Lung (tissue), 12 donors: Measurements from ENCODE around the gene KCNH4. TPM values are rescaled to one million over a fixed set of nuclear protein-coding genes. Genes with fewer than 3 reads are reported as not detected.

Experiments used
- ATAC-seq: fragments of 200-7000 bp; cut with Tn5 transposase; one replicate; pipeline ENCODE4 v1.9.1; 2020; ENCODE audit warnings: moderate number of reproducible peaks; ENCODE audit not compliant: insufficient read depth, low FRiP score
- DNase-seq, 3 donors: peaks; one replicate each; pipeline ENCODE4 v3.0.0-alpha.2; 2013 to 2017
- H3K27ac ChIP-seq, 2 donors: one replicate each; pipeline ENCODE4 v1.5.1; 2013; ENCODE audit warnings: mild to moderate bottlenecking in 2 of 2, moderate library complexity in 2 of 2, control low read depth in 1 of 2, inconsistent platforms in 1 of 2, low read depth in 1 of 2, low read length in 1 of 2
- H3K27me3 ChIP-seq, 3 donors: one replicate each; pipeline ENCODE4 v1.5.1; 2013; ENCODE audit warnings: low read length in 2 of 3; ENCODE audit not compliant: control insufficient read depth in 3 of 3, insufficient read depth in 3 of 3
- H3K36me3 ChIP-seq, 4 donors: one replicate each; pipeline ENCODE4 v1.5.1; 2013; ENCODE audit warnings: low read length in 4 of 4, mild to moderate bottlenecking in 1 of 4, moderate library complexity in 1 of 4; ENCODE audit not compliant: control insufficient read depth in 4 of 4, insufficient read depth in 4 of 4
- H3K4me1 ChIP-seq, 5 donors: one replicate each; pipeline ENCODE4 v1.5.1; 2013; ENCODE audit warnings: low read length in 5 of 5, mild to moderate bottlenecking in 2 of 5, moderate library complexity in 1 of 5; ENCODE audit not compliant: control insufficient read depth in 5 of 5, insufficient read depth in 5 of 5
- H3K4me3 ChIP-seq: one replicate; pipeline ENCODE4 v1.5.1; 2013; ENCODE audit warnings: mild to moderate bottlenecking, control low read depth, moderate library complexity
- H3K9ac ChIP-seq, 2 donors: one replicate each; pipeline ENCODE4 v1.5.1; 2013; ENCODE audit warnings: low read length in 2 of 2, control low read depth in 1 of 2; ENCODE audit not compliant: insufficient read depth in 1 of 2
- H3K9me3 ChIP-seq, 4 donors: one replicate each; pipeline ENCODE4 v1.5.1; 2013; ENCODE audit warnings: low read length in 3 of 4, mild to moderate bottlenecking in 1 of 4, moderate library complexity in 1 of 4; ENCODE audit not compliant: control insufficient read depth in 4 of 4, insufficient read depth in 3 of 4
- WGBS, 2 donors: extraction: QIAGEN DNeasy Blood & Tissue Kit; methylation state at CpG; one replicate each; pipeline ENCODE4 v1.1.7; 2013; 5-methylcytosine and 5-hydroxymethylcytosine counted together
- polyA plus RNA-seq, 2 donors: library from polyadenylated mRNA; stranded (reverse); fragments of 200-250 nt; gene quantifications; one replicate each; pipeline ENCODE4 v1.2.1, GENCODE V29; 2013
- total RNA-seq, 2 donors: library from RNA; depleted of rRNA in 1 of 2; stranded (reverse); fragments of >200 nt in 1 of 2; gene quantifications; one replicate each; pipeline ENCODE4 v1.2.1, GENCODE V29; 2014 to 2021
- TF ChIP-seq, protein P1 (sequence below): IDR thresholded peaks from 2 replicates; pipeline ENCODE4 v1.5.1; 2012; ENCODE audit warnings: mild to moderate bottlenecking; ENCODE audit errors: control extremely low read depth, extremely low read depth
- donor health status: control.
- donor health status: control.
- donor health status: Bipolar disorder and iron deficiency.
- donor health status: healthy.
- donor health status: DM: yes; HTN: yes; CAD: no.

KCNH4 gene
- total and polyA plus RNA-seq, 4 donors, result 0.04 to 0.57 (median 0.21) TPM

DNA sequence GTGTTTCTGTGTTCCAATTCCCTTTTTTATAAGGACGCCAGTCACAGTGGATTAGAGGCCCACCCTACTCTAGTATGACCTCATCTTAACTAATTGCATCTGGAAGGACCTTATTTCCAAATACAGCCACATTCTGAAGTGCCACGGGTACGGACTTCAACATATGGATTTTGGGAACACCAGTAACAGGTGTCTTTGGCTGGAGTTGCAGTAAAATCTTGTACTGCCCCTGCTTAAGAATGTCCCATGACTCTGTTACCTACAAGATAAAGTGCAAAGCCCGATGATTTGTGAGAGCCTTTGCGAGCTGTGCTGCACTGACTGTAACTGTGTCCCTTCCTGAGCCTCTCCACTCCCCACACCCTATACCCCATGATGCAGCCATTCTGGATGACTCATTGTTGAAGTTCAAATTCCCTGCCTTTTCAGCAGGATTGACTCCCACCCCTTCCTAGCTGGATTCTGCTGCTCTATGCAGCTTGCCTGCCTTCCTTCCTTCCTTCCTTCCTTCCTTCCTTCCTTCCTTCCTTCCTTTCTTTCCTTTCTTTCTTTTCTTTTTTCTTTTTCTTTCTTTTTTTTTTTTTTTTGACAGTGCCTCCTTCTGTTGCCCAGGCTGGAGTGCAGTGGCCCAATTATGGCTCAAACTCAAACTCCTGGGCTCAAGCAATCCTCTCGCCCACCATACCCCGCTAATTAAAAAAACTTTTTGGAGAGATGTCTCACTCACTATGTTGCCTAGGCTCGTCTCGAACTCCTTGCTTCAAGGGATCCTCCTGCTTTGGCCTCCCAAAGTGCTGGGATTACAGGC lies 2.2 kb upstream of the KCNH4 start:
- Histone ChIP-seq H3K27me3 (peaks cover 0 to 38% (median 30%) of the 10 kb centered on the region in 3 donors), H3K27ac (peak overlapping the region in 1 of 2 donors; percentile 57), H3K9me3 (no peaks in the 10 kb centered on the region), H3K9ac (no peak overlapping the region), H3K36me3 (no peaks in the 10 kb centered on the region), H3K4me3 (no peak overlapping the region), H3K4me1 (peaks cover 0 to 27% (median 3%) of the 10 kb centered on the region in 5 donors)
- DNase-seq (no peak), ATAC-seq (no peak)
- TF ChIP-seq, protein P1, sequence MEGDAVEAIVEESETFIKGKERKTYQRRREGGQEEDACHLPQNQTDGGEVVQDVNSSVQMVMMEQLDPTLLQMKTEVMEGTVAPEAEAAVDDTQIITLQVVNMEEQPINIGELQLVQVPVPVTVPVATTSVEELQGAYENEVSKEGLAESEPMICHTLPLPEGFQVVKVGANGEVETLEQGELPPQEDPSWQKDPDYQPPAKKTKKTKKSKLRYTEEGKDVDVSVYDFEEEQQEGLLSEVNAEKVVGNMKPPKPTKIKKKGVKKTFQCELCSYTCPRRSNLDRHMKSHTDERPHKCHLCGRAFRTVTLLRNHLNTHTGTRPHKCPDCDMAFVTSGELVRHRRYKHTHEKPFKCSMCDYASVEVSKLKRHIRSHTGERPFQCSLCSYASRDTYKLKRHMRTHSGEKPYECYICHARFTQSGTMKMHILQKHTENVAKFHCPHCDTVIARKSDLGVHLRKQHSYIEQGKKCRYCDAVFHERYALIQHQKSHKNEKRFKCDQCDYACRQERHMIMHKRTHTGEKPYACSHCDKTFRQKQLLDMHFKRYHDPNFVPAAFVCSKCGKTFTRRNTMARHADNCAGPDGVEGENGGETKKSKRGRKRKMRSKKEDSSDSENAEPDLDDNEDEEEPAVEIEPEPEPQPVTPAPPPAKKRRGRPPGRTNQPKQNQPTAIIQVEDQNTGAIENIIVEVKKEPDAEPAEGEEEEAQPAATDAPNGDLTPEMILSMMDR, result no peak
- WGBS, 2 donors, result 70 to 71% methylated on average over 9 of the region's 9 CpGs

DNA sequence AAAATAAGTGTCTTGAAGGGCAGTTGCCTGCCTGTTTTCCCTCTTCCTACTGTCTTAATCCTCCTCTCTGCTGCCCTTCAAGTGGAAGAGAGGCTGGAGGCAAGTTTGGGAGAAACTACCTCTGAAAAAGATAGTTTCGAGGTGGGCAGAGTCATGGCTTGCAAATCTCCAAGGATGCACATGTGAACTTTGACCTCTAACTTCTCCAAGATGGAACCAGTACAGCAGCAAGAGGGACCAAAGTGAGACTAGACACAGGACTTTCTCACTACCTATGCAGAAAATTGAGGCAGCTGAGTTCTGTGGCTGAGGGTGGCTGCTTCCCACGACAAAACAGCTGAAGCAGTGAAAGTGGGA lies 887 bp upstream of the KCNH4 start:
- WGBS, 2 donors, result 76 to 90% methylated on average over 2 of the region's 2 CpGs
- no peak for DNase-seq
- H3K27ac ChIP-seq, result no peak overlapping the region
- TF ChIP-seq, protein P1, result no peak
- no peaks in the 10 kb centered on the region for H3K36me3 ChIP-seq
- peaks cover 0 to 29% (median 3%) of the 10 kb centered on the region in 5 donors for H3K4me1 ChIP-seq
- H3K4me3 ChIP-seq, result no peak overlapping the region
- no peak for ATAC-seq
- peaks cover 0 to 43% (median 33%) of the 10 kb centered on the region in 3 donors for H3K27me3 ChIP-seq
- no peaks in the 10 kb centered on the region for H3K9me3 ChIP-seq
- H3K9ac ChIP-seq, result no peak overlapping the region

DNA sequence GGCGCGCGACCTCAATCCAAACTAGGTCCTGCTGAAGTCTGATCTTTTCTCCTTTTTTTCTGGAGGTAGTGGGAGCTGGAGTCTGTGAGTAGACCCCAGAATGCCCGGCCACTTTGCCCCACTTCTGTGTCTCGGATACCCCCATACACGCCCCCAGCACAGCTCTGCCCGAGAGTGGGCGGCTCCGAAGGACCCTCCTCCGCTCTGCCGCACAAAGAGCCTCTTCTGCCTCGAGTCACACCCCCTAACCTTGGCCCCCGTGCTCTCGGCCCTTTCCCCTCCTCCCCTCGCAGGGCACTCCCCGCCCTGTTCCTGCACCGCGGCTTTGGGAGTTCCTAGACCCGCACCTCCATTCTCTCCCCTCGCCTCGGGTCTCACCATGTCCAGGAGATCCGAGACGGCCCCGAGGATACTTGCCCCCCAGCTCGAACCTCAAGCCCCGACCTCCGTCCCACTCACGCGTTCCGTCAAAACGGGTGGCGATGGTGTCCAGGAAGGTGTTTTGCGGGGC lies 476 bp downstream of the KCNH4 start:
- Histone ChIP-seq H3K4me3 (no peak overlapping the region), H3K27ac (no peak overlapping the region), H3K36me3 (no peaks in the 10 kb centered on the region), H3K27me3 (peaks cover 0 to 43% (median 33%) of the 10 kb centered on the region in 3 donors), H3K9me3 (no peaks in the 10 kb centered on the region), H3K9ac (no peak overlapping the region), H3K4me1 (peaks cover 0 to 29% (median 3%) of the 10 kb centered on the region in 5 donors)
- 2% methylated on average over 32 to 33 of the region's 33 CpGs for WGBS, 2 donors
- DNase-seq (no peak), ATAC-seq (no peak)
- TF ChIP-seq, protein P1, result no peak
